Endodermal cell (in vitro differentiated cells): ENCODE results near the gene EXOC6. TPM values are rescaled to one million over a fixed set of nuclear protein-coding genes. Genes with fewer than 3 reads are reported as not detected.

Source experiments
- DNase-seq: peaks from one replicate; pipeline ENCODE4 v3.0.0-alpha.2; 2017
- H3K27ac ChIP-seq: 2 replicates; pipeline ENCODE4 v1.5.1; 2013; ENCODE audit warnings: mild to moderate bottlenecking, low read depth, low read length, moderate library complexity
- H3K27me3 ChIP-seq: 2 replicates; pipeline ENCODE4 v1.6.1; 2013; ENCODE audit warnings: mild to moderate bottlenecking, low read length, moderate library complexity; ENCODE audit not compliant: insufficient read depth, control insufficient read depth, poor library complexity, severe bottlenecking
- H3K36me3 ChIP-seq: 2 replicates; pipeline ENCODE4 v1.7.0; 2013; ENCODE audit warnings: mild to moderate bottlenecking, low read length, moderate library complexity; ENCODE audit not compliant: control insufficient read depth, insufficient read depth
- H3K4me1 ChIP-seq: one replicate; pipeline ENCODE4 v1.7.0; 2013; ENCODE audit warnings: low read length; ENCODE audit not compliant: control insufficient read depth, insufficient read depth
- H3K4me3 ChIP-seq: 2 replicates; pipeline ENCODE4 v1.5.1; 2013; ENCODE audit warnings: mild to moderate bottlenecking, low read length, moderate library complexity
- H3K9ac ChIP-seq: 2 replicates; pipeline ENCODE4 v1.6.1; 2013; ENCODE audit warnings: mild to moderate bottlenecking, low read length, moderate library complexity; ENCODE audit not compliant: poor library complexity, severe bottlenecking; ENCODE audit errors: extremely low read depth
- H3K9me3 ChIP-seq: 2 replicates; pipeline ENCODE4 v1.6.1; 2013; ENCODE audit warnings: mild to moderate bottlenecking, low read length, moderate library complexity; ENCODE audit not compliant: control insufficient read depth
- H3K27ac Mint-ChIP-seq: 2 replicates; pipeline ENCODE4 v1.8.0; 2020; ENCODE audit warnings: mixed read lengths
- H3K27me3 Mint-ChIP-seq: 2 replicates; pipeline ENCODE4 v1.8.0; 2021; ENCODE audit warnings: mild to moderate bottlenecking, mixed read lengths; ENCODE audit not compliant: insufficient read depth
- H3K36me3 Mint-ChIP-seq: 2 replicates; pipeline ENCODE4 v1.8.0; 2020; ENCODE audit warnings: low read depth, mixed read lengths
- H3K4me1 Mint-ChIP-seq: 2 replicates; pipeline ENCODE4 v1.8.0; 2020; ENCODE audit warnings: mixed read lengths
- H3K4me3 Mint-ChIP-seq: 2 replicates; pipeline ENCODE4 v1.8.0; 2020; ENCODE audit warnings: mild to moderate bottlenecking, moderate library complexity, mixed read lengths
- H3K9me3 Mint-ChIP-seq: 2 replicates; pipeline ENCODE4 v1.8.0; 2020; ENCODE audit warnings: mild to moderate bottlenecking, mixed read lengths
- CTCF ChIP-seq: fragments of 200-600 bp; sonication (generic); conservative IDR thresholded peaks from 2 replicates; pipeline ENCODE4 v1.5.0; 2021; ENCODE audit warnings: antibody characterized with exemption, mild to moderate bottlenecking
- WGBS, 2 experiments: methylation state at CpG; one replicate each; pipeline versions ENCODE4 v1.1.5 to v1.1.7; 2013; ENCODE audit warnings: missing lambda C conversion rate in 2 of 2, mixed read lengths in 1 of 2; ENCODE audit not compliant: insufficient coverage in 1 of 2, insufficient read length in 1 of 2; 5-methylcytosine and 5-hydroxymethylcytosine counted together
- total RNA-seq, 2 donors: library from RNA; stranded (reverse); fragmentation: NEBNext Ultra II Directional in 1 of 2; extraction: Animal tissue kit (Norgen Biotek cat#: 25700) in 1 of 2; gene quantifications; 2 replicates in 1 of 2; 3 replicates in 1 of 2; pipeline ENCODE4 v1.2.1, GENCODE V29; 2021

EXOC6 gene
- total RNA-seq, 2 donors from 2014 or later = 12.1 to 21.3 TPM

- Histone ChIP-seq H3K4me3 (no peak overlapping the region), H3K36me3 (no peaks in the 10 kb centered on the region), H3K9me3 (no peaks in the 10 kb centered on the region), H3K27ac (no peak overlapping the region), H3K4me1 (no peaks in the 10 kb centered on the region), H3K27me3 (no peaks in the 10 kb centered on the region), H3K9ac (no peak overlapping the region)
- Mint-ChIP-seq H3K36me3 (no peaks in the 10 kb centered on the region), H3K9me3 (no peaks in the 10 kb centered on the region), H3K4me1 (peaks cover 2% of the 10 kb centered on the region), H3K27me3 (no peaks in the 10 kb centered on the region), H3K4me3 (no peak overlapping the region), H3K27ac (no peak overlapping the region)
- TF ChIP-seq CTCF = no peak
- DNase-seq = no peak
- 77 to 100% methylated on average over 2 of the region's 2 CpGs for WGBS, 2 experiments
Measured at GRCh38 chr10:92880917-92881316, 32.6 kb downstream of the EXOC6 start.

- DNase-seq = no peak
- H3K9ac ChIP-seq = no peak overlapping the region
- H3K4me1 ChIP-seq = no peaks in the 10 kb centered on the region
- Mint-ChIP-seq H3K4me3 (no peak overlapping the region), H3K27me3 (no peaks in the 10 kb centered on the region), H3K36me3 (no peaks in the 10 kb centered on the region), H3K4me1 (peaks cover 6% of the 10 kb centered on the region), H3K27ac (no peak overlapping the region), H3K9me3 (no peaks in the 10 kb centered on the region)
- WGBS, 2 experiments = 92% methylated on average over 1 of the region's 1 CpG; no CpG with 5 or more reads in 1 of the 2 experiments
- H3K9me3 ChIP-seq = no peaks in the 10 kb centered on the region
- H3K27me3 ChIP-seq = no peaks in the 10 kb centered on the region
- no peak overlapping the region for H3K27ac ChIP-seq
- H3K36me3 ChIP-seq = no peaks in the 10 kb centered on the region
- TF ChIP-seq CTCF = no peak
- H3K4me3 ChIP-seq = no peak overlapping the region
Measured at GRCh38 chr10:92886334-92886961, 38.1 kb downstream of the EXOC6 start.

- Histone ChIP-seq H3K9me3 (no peaks in the 10 kb centered on the region), H3K27ac (no peak overlapping the region), H3K9ac (no peak overlapping the region), H3K27me3 (no peaks in the 10 kb centered on the region), H3K36me3 (no peaks in the 10 kb centered on the region), H3K4me1 (no peaks in the 10 kb centered on the region), H3K4me3 (no peak overlapping the region)
- no peak for DNase-seq
- no peak for TF ChIP-seq CTCF
- no peaks in the 10 kb centered on the region for H3K27me3 Mint-ChIP-seq
- no peaks in the 10 kb centered on the region for H3K9me3 Mint-ChIP-seq
- H3K4me1 Mint-ChIP-seq = peaks cover 39% of the 10 kb centered on the region
- no peak overlapping the region for H3K27ac Mint-ChIP-seq
- H3K36me3 Mint-ChIP-seq = no peaks in the 10 kb centered on the region
- no peak overlapping the region for H3K4me3 Mint-ChIP-seq
Measured at GRCh38 chr10:92890471-92890870, 42.2 kb downstream of the EXOC6 start.
